Central memory CD8-positive, alpha-beta T cell (primary cell): Measurements from ENCODE around the gene TMEM62.

Source experiments
- ATAC-seq: fragments of 150-1000 bp; cut with Tn5 transposase; replicated peaks from 2 replicates; pipeline ENCODE4 v1.10.0; 2022; ENCODE audit warnings: mild to moderate bottlenecking, moderate FRiP score, moderate number of reproducible peaks; ENCODE audit not compliant: poor library complexity, severe bottlenecking; ENCODE audit errors: extremely low read depth
- DNase-seq, 2 donors: peaks; one replicate each; pipeline ENCODE4 v3.0.0; 2021; ENCODE audit warnings: low spot score in 2 of 2
- H3K27ac Mint-ChIP-seq: one replicate; pipeline ENCODE4 v1.8.0; 2022; ENCODE audit warnings: low read depth, mild to moderate bottlenecking, moderate library complexity, mixed read lengths
- H3K27me3 Mint-ChIP-seq: one replicate; pipeline ENCODE4 v1.8.0; 2022; ENCODE audit warnings: mixed read lengths
- H3K36me3 Mint-ChIP-seq: one replicate; pipeline ENCODE4 v1.8.0; 2022; ENCODE audit warnings: mild to moderate bottlenecking, moderate library complexity, mixed read lengths; ENCODE audit not compliant: insufficient read depth
- H3K4me1 Mint-ChIP-seq: one replicate; pipeline ENCODE4 v1.8.0; 2022; ENCODE audit warnings: mixed read lengths
- H3K4me3 Mint-ChIP-seq: one replicate; pipeline ENCODE4 v1.8.0; 2022; ENCODE audit warnings: mild to moderate bottlenecking, moderate library complexity, mixed read lengths
- H3K9me3 Mint-ChIP-seq: one replicate; pipeline ENCODE4 v1.8.0; 2022; ENCODE audit warnings: mixed read lengths

The TMEM62 gene

DNA sequence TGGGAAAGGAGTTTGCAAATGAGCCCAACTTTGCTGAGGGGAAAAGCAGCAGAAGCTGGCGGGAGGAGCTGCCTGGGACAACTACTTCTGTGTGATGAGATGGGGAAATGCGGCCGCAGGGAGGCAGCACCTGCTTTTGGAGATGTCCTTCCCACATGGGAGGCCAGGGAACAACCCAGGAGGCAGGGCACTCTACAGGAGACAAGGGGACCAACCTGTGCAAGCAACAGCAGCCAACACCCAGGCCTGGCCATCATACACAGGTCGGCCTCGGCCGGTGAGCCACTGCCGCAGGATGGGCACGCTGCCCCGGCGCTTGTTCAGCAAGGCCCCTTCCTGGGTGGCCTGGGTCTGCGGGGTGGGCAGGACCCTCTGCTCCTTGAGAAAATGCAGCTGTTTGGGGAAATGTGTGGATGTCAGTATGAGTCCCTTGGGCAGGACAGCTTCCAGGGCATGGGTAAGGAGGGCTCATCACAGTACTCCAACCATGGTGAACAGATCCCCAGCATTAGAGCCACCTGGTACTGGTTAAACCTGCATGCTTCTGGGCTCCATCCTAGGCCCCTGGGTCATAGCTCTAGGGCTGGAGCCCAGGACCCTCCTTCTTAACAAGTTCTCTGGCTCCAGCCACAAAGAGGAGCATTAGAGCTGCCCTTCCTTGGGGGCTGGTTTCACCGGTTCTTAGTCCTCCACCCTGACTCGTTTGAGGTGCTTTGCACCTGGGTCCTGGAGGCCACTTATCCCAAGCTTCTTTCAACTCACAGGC is 75.9 kb downstream of the TMEM62 start:
- no peak overlapping the region for H3K4me3 Mint-ChIP-seq
- H3K4me1 Mint-ChIP-seq, result peaks cover 3% of the 10 kb centered on the region
- H3K27me3 Mint-ChIP-seq, result peaks cover 37% of the 10 kb centered on the region
- no peaks in the 10 kb centered on the region for H3K9me3 Mint-ChIP-seq
- DNase-seq, result no peak
- H3K36me3 Mint-ChIP-seq, result no peaks in the 10 kb centered on the region
- H3K27ac Mint-ChIP-seq, result peak overlapping the region; percentile 67
- ATAC-seq, result no peak

DNA sequence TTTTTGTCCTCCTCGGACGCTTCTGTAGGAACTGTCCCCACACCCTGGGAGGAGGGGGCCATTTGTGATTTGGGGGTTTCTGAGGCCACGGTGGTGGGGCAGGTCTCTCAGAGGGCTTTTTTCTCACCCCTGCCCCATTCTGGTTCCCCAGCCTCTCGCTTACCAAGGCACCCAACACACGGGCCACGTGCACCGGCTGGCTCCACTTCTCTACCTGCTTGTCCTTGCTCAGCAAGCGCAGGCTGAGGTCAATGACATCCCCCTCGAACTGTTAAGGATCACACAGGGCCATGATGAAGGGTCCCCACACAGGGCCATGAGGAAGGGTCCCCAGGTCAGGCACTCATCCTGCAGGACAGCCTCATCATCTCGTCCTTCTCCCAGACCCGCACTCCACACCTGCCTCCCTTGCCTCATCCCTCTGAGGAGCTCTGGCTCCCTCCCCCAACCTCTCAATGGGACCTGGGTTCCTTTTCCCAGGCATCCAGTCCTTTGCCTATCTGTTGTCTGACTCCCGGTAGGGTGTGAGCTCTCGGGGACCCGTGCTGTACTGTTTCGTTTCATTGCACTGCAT is 76.9 kb downstream of the TMEM62 start:
- Mint-ChIP-seq H3K9me3 (no peaks in the 10 kb centered on the region), H3K4me1 (no peaks in the 10 kb centered on the region), H3K4me3 (no peak overlapping the region), H3K27me3 (peaks cover 37% of the 10 kb centered on the region), H3K36me3 (no peaks in the 10 kb centered on the region), H3K27ac (no peak overlapping the region)
- ATAC-seq (no peak), DNase-seq (no peak)

DNA sequence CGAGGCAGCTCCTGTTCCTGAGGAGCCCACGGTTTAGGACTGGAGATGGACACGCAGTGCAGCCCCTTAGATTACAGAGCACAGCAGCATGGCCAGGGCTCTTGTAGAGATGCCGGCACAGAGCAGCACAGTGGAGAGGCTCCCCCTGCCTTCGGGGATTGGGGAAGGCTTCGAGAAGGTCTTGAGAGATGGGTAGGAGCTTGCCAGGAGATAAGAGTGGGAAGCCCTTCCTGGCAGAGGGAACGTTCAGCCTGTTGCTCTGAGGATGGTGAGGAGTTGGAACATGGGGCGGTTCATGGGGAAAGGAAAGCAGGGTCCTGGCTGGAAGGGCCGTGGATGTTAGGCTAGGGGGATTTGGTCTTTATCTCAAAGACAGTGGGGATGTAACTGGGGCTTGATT is 77.4 kb downstream of the TMEM62 start:
- no peaks in the 10 kb centered on the region for H3K4me1 Mint-ChIP-seq
- no peak overlapping the region for H3K4me3 Mint-ChIP-seq
- no peak for DNase-seq
- H3K36me3 Mint-ChIP-seq, result no peaks in the 10 kb centered on the region
- ATAC-seq, result no peak
- no peak overlapping the region for H3K27ac Mint-ChIP-seq
- H3K9me3 Mint-ChIP-seq, result no peaks in the 10 kb centered on the region
- peaks cover 37% of the 10 kb centered on the region for H3K27me3 Mint-ChIP-seq

GRCh38 chr15:43211224-43211735 is 77.9 kb downstream of the TMEM62 start:
- no peak overlapping the region for H3K4me3 Mint-ChIP-seq
- no peaks in the 10 kb centered on the region for H3K4me1 Mint-ChIP-seq
- no peaks in the 10 kb centered on the region for H3K9me3 Mint-ChIP-seq
- no peaks in the 10 kb centered on the region for H3K36me3 Mint-ChIP-seq
- ATAC-seq, result no peak
- DNase-seq, result no peak
- peaks cover 37% of the 10 kb centered on the region for H3K27me3 Mint-ChIP-seq
- no peak overlapping the region for H3K27ac Mint-ChIP-seq

DNA sequence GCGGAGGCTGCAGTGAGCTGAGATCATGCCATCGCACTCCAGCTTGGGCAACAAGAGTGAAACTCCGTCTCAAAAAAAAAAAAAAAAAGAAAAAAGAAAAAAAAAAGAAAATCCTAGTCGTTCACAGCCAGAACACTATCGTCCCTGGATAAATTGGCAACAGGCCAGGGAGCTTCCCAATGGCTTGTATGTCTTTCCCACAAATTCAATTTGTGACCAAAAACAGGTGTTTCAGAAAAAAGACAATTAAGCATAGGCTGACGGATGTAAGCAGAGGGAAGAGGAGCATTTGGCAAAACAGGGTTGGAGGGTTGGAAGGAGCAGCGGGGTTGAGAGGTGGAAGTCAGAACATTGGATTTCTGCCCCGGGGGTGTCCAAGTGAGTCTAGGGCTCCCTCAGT is 78.9 kb downstream of the TMEM62 start:
- Mint-ChIP-seq H3K36me3 (no peaks in the 10 kb centered on the region), H3K4me1 (no peaks in the 10 kb centered on the region), H3K4me3 (no peak overlapping the region), H3K27ac (no peak overlapping the region), H3K27me3 (peaks cover 37% of the 10 kb centered on the region), H3K9me3 (no peaks in the 10 kb centered on the region)
- ATAC-seq (no peak), DNase-seq (no peak)

GRCh38 chr15:43212951-43213350 is 79.6 kb downstream of the TMEM62 start:
- Mint-ChIP-seq H3K27me3 (peaks cover 34% of the 10 kb centered on the region), H3K9me3 (no peaks in the 10 kb centered on the region), H3K4me3 (no peak overlapping the region), H3K36me3 (no peaks in the 10 kb centered on the region), H3K4me1 (no peaks in the 10 kb centered on the region), H3K27ac (no peak overlapping the region)
- ATAC-seq, result no peak
- no peak for DNase-seq

DNA sequence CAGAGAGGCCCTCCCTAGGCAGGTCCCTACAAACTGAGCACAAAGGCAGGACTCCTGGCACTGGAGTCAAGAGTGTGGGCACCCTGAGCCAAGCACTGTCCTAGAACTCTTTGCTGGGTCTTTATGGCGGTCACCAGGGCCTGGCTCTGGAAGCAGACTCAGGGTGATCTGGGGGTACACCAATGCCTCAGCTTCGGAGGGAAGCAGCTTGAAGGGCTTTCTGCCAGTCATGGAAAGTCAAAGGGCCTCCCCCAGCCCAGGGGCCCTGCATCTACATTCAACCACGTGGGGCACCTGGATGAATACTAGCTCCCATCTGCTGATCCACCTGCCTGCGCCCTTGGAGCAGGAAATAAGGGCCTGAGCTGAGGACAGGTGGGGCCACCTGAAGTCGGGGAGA is 80.1 kb downstream of the TMEM62 start:
- Mint-ChIP-seq H3K4me3 (no peak overlapping the region), H3K9me3 (no peaks in the 10 kb centered on the region), H3K27me3 (peaks cover 29% of the 10 kb centered on the region), H3K27ac (no peak overlapping the region), H3K36me3 (no peaks in the 10 kb centered on the region), H3K4me1 (no peaks in the 10 kb centered on the region)
- DNase-seq (no peak), ATAC-seq (no peak)

GRCh38 chr15:43214169-43214568 is 80.8 kb downstream of the TMEM62 start:
- H3K27me3 Mint-ChIP-seq, result peaks cover 22% of the 10 kb centered on the region
- H3K4me3 Mint-ChIP-seq, result no peak overlapping the region
- no peaks in the 10 kb centered on the region for H3K36me3 Mint-ChIP-seq
- no peaks in the 10 kb centered on the region for H3K9me3 Mint-ChIP-seq
- no peak overlapping the region for H3K27ac Mint-ChIP-seq
- DNase-seq (no peak), ATAC-seq (no peak)
- no peaks in the 10 kb centered on the region for H3K4me1 Mint-ChIP-seq

DNA sequence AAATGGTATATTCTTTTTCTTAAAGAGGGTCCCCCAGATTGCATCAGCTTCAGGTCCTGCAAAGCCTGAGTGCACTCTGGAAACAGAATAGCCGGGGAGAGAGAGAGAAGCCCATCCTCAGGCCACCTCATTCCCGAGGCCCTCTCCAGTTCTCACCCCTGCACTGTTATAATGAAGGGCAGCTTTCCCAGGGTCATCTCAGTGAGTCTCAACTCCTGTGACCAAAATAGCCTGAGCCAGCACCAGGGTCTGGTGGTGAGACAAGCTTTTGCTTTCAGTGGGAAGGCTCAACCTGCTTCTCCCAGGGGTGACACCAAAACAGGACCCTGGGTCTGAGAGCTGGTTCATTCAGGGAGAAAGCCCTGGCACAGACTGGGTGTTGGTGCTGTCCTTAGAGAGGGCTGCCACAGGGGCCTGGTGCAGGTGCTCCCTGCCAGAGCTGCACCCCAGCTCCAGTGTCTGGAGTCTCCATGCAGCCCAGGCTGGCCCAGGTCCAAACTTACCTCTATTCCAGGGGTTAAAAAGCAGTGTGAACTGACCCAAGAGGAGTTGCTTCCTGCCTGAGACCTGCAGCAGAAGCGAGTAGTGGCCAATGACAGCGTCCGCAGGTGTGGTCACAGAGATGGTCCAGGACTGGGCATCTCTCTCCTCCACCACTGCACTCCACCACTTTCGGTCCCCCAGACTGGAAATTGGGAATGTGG is 81.4 kb downstream of the TMEM62 start:
- H3K4me3 Mint-ChIP-seq, result no peak overlapping the region
- no peak overlapping the region for H3K27ac Mint-ChIP-seq
- ATAC-seq (no peak), DNase-seq (no peak)
- no peaks in the 10 kb centered on the region for H3K9me3 Mint-ChIP-seq
- peaks cover 17% of the 10 kb centered on the region for H3K27me3 Mint-ChIP-seq
- H3K36me3 Mint-ChIP-seq, result no peaks in the 10 kb centered on the region
- H3K4me1 Mint-ChIP-seq, result no peaks in the 10 kb centered on the region

GRCh38 chr15:43215961-43216360 is 82.6 kb downstream of the TMEM62 start:
- no peak overlapping the region for H3K4me3 Mint-ChIP-seq
- ATAC-seq (no peak), DNase-seq (no peak)
- peaks cover 17% of the 10 kb centered on the region for H3K27me3 Mint-ChIP-seq
- H3K27ac Mint-ChIP-seq, result no peak overlapping the region
- H3K36me3 Mint-ChIP-seq, result no peaks in the 10 kb centered on the region
- H3K4me1 Mint-ChIP-seq, result peaks cover 11% of the 10 kb centered on the region
- H3K9me3 Mint-ChIP-seq, result no peaks in the 10 kb centered on the region

DNA sequence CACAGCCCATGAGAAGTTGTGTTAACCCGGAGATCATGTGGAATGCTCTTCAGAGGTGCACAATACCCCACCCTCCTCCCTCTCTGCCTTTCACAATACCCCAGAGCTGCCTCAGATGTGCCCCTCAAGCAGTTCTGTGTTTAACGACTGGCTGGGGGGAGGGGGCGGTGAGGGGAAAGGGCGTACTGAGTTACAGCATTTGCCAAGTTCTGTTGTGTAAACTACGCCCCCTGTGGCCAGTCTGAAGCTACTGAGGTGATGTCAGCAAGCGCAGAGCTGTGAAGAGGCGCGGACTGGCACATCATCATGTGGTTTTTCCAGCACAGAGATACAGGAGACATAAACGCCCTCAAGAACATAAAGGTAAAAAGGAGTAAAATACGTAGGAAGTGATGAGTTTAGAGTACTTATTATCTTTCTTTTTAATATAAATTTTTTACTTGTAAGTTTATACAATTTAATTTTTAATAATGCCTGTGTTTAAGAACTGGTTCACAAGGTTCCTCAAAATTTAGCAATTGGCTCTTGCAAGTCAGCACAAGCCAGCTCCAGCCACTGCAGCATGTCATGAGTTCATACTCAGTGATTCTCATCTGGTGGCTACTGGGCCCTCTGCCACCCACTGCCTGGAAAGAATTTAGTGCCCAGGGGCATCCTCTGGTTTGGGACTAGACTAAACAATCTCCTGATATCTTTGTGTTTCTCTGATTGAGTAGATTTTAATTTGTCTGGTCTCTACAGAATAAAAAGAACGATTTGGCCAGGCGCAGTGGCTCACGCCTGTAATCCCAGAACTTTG is 85.7 kb downstream of the TMEM62 start:
- Mint-ChIP-seq H3K9me3 (no peaks in the 10 kb centered on the region), H3K4me1 (peaks cover 11% of the 10 kb centered on the region), H3K4me3 (no peak overlapping the region), H3K36me3 (no peaks in the 10 kb centered on the region), H3K27ac (no peak overlapping the region), H3K27me3 (peaks cover 21% of the 10 kb centered on the region)
- ATAC-seq (peak; percentile 45), DNase-seq (no peak)
